Endothelial cell of umbilical vein (primary cell): Measurements from ENCODE around the gene GPR160. TPM values are rescaled to one million over a fixed set of nuclear protein-coding genes. Genes with fewer than 3 reads are reported as not detected.
A peak's percentile ranks its signal among the peaks of the same experiment; 100 is the strongest.

Experiments used
- BruUV-seq: library from RNA; stranded (reverse); fragments of 400-500 nt; replicated peaks from 2 replicates; lab custom pipeline; 2021; lab: Mats Ljungman, UMichigan
- CTCF ChIA-PET: fragments of 300-600, 350-600 bp; sonication (Branson Sonifier 250); formaldehyde crosslinking; loops from one replicate; lab custom pipeline; 2021; ENCODE audit warnings: antibody characterized with exemption, inconsistent platforms; lab: Charles Lee
- POLR2A ChIA-PET: fragments of 300-600, 350-600 bp; sonication (Branson Sonifier 250); formaldehyde crosslinking; loops from one replicate; lab custom pipeline; 2021; ENCODE audit warnings: antibody characterized with exemption, inconsistent platforms; lab: Charles Lee
- DNase-seq: peaks from one replicate; pipeline ENCODE4 v3.0.0-alpha.2; 2011; ENCODE audit warnings: low read depth, low spot score
- FAIRE-seq: peaks from 2 replicates; lab custom pipeline; 2011; peaks lifted over from hg19 to GRCh38; lab: Jason Lieb, UNC
- H2AFZ ChIP-seq: 2 replicates; pipeline ENCODE4 v1.6.0; 2012; ENCODE audit warnings: low read depth, low read length, control low read depth, inconsistent platforms
- H3K27ac ChIP-seq: 2 replicates; pipeline ENCODE4 v1.5.1; 2011; ENCODE audit warnings: low read depth, mild to moderate bottlenecking, control low read depth, low read length, moderate library complexity; ENCODE audit not compliant: insufficient read depth
- H3K27me3 ChIP-seq, 2 experiments: 2 replicates each; pipeline versions ENCODE4 v1.6.0 to v1.6.1; 2011; ENCODE audit warnings: low read length in 2 of 2, mixed read lengths in 1 of 2; ENCODE audit not compliant: control insufficient read depth in 2 of 2, insufficient read depth in 2 of 2
- H3K36me3 ChIP-seq, 2 experiments: 2 replicates in 1 of 2; 3 replicates in 1 of 2; pipeline ENCODE4 v1.5.1; 2011; ENCODE audit warnings: low read length in 2 of 2, mild to moderate bottlenecking in 1 of 2, moderate library complexity in 1 of 2; ENCODE audit not compliant: control insufficient read depth in 2 of 2, insufficient read depth in 2 of 2; ENCODE audit errors: extremely low read depth in 1 of 2
- H3K4me1 ChIP-seq: 3 replicates; pipeline ENCODE4 v1.5.1; 2011; ENCODE audit warnings: mild to moderate bottlenecking, low read length; ENCODE audit not compliant: control insufficient read depth, insufficient read depth; ENCODE audit errors: extremely low read depth
- H3K4me2 ChIP-seq: 2 replicates; pipeline ENCODE4 v1.6.1; 2011; ENCODE audit warnings: low read length, control low read depth, mixed read lengths; ENCODE audit not compliant: insufficient read depth
- H3K4me3 ChIP-seq, 3 experiments: fragments of 200-600 bp in 1 of 3; sonication (generic), shearing (Covaris generic) in 1 of 3; replicated peaks in 1 of 3; 2 replicates each; pipeline ENCODE4 v1.5.1; 2011 to 2016; ENCODE audit warnings: control low read depth in 3 of 3, low read length in 3 of 3, mild to moderate bottlenecking in 2 of 3, inconsistent platforms in 1 of 3, low read depth in 1 of 3, moderate library complexity in 1 of 3; ENCODE audit not compliant: insufficient read depth in 1 of 3
- H3K79me2 ChIP-seq: 2 replicates; pipeline ENCODE4 v1.6.0; 2012; ENCODE audit warnings: low read length, inconsistent platforms; ENCODE audit not compliant: control insufficient read depth, insufficient read depth
- H3K9ac ChIP-seq: replicated peaks from 2 replicates; pipeline ENCODE3; 2011; ENCODE audit warnings: low read length, control low read depth; ENCODE audit not compliant: insufficient read depth; ENCODE audit errors: extremely low read depth
- H3K9me1 ChIP-seq: replicated peaks from 3 replicates; pipeline ENCODE4 v1.6.0; 2011; ENCODE audit warnings: mild to moderate bottlenecking, low read length; ENCODE audit not compliant: control insufficient read depth, insufficient read depth; ENCODE audit errors: extremely low read depth
- H3K9me3 ChIP-seq: replicated peaks from 2 replicates; pipeline ENCODE4 v1.5.1; 2012; ENCODE audit warnings: low read length, inconsistent platforms; ENCODE audit not compliant: control insufficient read depth, insufficient read depth
- H4K20me1 ChIP-seq: replicated peaks from 2 replicates; pipeline ENCODE3; 2011; ENCODE audit warnings: mild to moderate bottlenecking, low read length; ENCODE audit not compliant: control insufficient read depth, insufficient read depth; ENCODE audit errors: extremely low read depth
- EZH2 ChIP-seq: IDR thresholded peaks from 2 replicates; pipeline ENCODE4 v1.6.1; 2012; ENCODE audit warnings: borderline replicate concordance, low read depth, mild to moderate bottlenecking, moderate library complexity, low read length, inconsistent platforms; ENCODE audit not compliant: severe bottlenecking
- FOS ChIP-seq: IDR thresholded peaks from 2 replicates; pipeline ENCODE4 v1.6.1; 2011; ENCODE audit warnings: mild to moderate bottlenecking, low read length, moderate library complexity, borderline replicate concordance; ENCODE audit not compliant: insufficient read depth
- GATA2 ChIP-seq: IDR thresholded peaks from 2 replicates; pipeline ENCODE4 v1.7.0; 2011; ENCODE audit warnings: low read depth, mild to moderate bottlenecking, moderate library complexity, mixed read lengths, low read length; ENCODE audit not compliant: insufficient read length, insufficient read depth
- JUN ChIP-seq: IDR thresholded peaks from 2 replicates; pipeline ENCODE4 v1.6.1; 2011; ENCODE audit warnings: borderline replicate concordance, low read depth; ENCODE audit not compliant: insufficient read length, insufficient read depth
- MYC ChIP-seq: IDR thresholded peaks from one replicate; pipeline ENCODE4 v1.6.1; 2011; ENCODE audit warnings: mild to moderate bottlenecking, low read depth, low read length
- POLR2A ChIP-seq: IDR thresholded peaks from 2 replicates; pipeline ENCODE4 v1.6.1; 2012; ENCODE audit warnings: low read depth, mild to moderate bottlenecking, control low read depth, low read length
- POLR2AphosphoS5 ChIP-seq: IDR thresholded peaks from 2 replicates; pipeline ENCODE4 v1.6.1; 2012; ENCODE audit warnings: low read depth, mild to moderate bottlenecking, control low read depth, low read length, moderate library complexity; ENCODE audit not compliant: insufficient read depth
- dilution Hi-C: fragments of 300-500 bp; cut with MboI; formaldehyde crosslinking; loops from one replicate; pipeline ENCODE4 v1.15.0; 2019; ENCODE audit warnings: low sequenced_read_pairs; ENCODE audit not compliant: extremely low pct_ligation_motif_present
- intact Hi-C: fragments of 100-400 bp; cut with micrococcal nuclease; formaldehyde crosslinking; loops from one replicate; pipeline ENCODE4 v1.10.0; 2022
- polyA plus RNA-seq, 4 experiments: library from polyadenylated mRNA; depleted of rRNA in 3 of 4; stranded (reverse) in 3 of 4; unstranded in 1 of 4; fragments of >200 nt; gene quantifications; 2 replicates each; pipeline versions ENCODE4 v1.2.1 to v1.2.3, GENCODE V29; 2011 to 2012; ENCODE audit warnings: missing spikeins in 1 of 4
- total RNA-seq: library from RNA; stranded (reverse); gene quantifications from 2 replicates; pipeline ENCODE4 v1.2.3, GENCODE V29; 2021
- TF ChIP-seq, protein P1 (sequence below), 2 donors: IDR thresholded peaks; 1 replicate in 1 of 2; 2 replicates in 1 of 2; pipeline ENCODE4 v1.5.1; 2011; ENCODE audit warnings: low read length in 2 of 2, mild to moderate bottlenecking in 2 of 2, moderate library complexity in 2 of 2, control low read depth in 1 of 2, inconsistent platforms in 1 of 2, low read depth in 1 of 2; ENCODE audit not compliant: insufficient read depth in 1 of 2; ENCODE audit errors: extremely low read depth in 1 of 2
- TF ChIP-seq, protein P2 (sequence below): IDR thresholded peaks from 2 replicates; pipeline ENCODE4 v1.6.1; 2011; ENCODE audit not compliant: insufficient read depth, insufficient read length

GPR160 gene
- total and polyA plus RNA-seq, 2 donors (not counting 3 experiments of a cell fraction or from before 2014, with no cell fraction given), result 0.39 to 1.3 TPM

DNA sequence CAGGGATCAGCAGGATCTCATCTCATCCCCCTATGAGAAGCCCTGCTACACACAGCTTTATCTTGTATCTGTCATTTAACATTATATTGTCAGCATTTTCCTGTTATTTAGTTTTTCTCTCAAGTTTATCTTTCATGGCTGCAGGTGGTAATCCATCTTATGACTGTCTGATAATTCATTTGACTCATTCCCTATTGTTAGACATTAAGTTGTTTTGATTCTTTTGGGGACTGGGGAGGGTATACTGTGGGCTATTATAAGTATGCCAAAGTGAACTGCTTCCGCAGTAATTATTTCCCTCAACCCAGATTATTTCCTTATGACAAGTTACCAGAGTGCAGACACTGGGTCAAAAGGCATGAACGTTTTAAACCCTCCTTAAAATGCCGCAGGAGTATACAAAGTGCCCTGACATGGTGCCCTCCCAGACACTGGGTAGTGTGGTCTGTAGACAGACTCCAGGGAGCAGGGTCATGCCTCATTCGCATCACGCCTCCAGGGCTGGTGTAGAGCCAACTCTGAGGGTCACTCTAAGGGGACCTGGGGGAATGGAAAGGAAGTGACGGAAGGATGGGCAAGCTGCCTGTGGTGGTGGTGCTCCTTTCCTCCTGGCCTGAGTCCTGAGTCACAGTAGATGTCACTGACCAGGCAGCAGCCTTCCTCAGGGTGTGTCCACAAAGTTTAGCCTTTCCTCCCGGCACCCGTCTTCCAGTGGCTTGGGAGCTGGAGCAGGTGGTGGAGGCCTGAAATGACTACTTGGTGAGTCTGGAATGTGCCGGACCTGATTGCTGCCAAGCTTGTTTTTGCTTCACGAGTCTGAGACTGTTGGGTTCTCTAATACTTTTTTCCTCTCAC, 11.6 kb downstream of the GPR160 start:
- Histone ChIP-seq H3K9me3 (no peaks in the 10 kb centered on the region), H2AFZ (no peak overlapping the region), H3K4me3 (no peak overlapping the region), H3K4me1 (peaks cover 5% of the 10 kb centered on the region), H3K27ac (no peak overlapping the region), H3K9me1 (no peaks in the 10 kb centered on the region), H3K4me2 (no peak overlapping the region), H4K20me1 (no peaks in the 10 kb centered on the region), H3K27me3 (no peaks in the 10 kb centered on the region), H3K9ac (no peak overlapping the region), H3K36me3 (no peaks in the 10 kb centered on the region), H3K79me2 (no peaks in the 10 kb centered on the region)
- intact Hi-C loops, result no loop called here
- BruUV-seq, result no TSS peak
- CTCF ChIA-PET, result interaction anchor here (0.5 kb wide), 1 partner anchor 38 kb away, joined by 3 read pairs; no protein-coding TSS in a partner anchor
- TF ChIP-seq, protein P1, sequence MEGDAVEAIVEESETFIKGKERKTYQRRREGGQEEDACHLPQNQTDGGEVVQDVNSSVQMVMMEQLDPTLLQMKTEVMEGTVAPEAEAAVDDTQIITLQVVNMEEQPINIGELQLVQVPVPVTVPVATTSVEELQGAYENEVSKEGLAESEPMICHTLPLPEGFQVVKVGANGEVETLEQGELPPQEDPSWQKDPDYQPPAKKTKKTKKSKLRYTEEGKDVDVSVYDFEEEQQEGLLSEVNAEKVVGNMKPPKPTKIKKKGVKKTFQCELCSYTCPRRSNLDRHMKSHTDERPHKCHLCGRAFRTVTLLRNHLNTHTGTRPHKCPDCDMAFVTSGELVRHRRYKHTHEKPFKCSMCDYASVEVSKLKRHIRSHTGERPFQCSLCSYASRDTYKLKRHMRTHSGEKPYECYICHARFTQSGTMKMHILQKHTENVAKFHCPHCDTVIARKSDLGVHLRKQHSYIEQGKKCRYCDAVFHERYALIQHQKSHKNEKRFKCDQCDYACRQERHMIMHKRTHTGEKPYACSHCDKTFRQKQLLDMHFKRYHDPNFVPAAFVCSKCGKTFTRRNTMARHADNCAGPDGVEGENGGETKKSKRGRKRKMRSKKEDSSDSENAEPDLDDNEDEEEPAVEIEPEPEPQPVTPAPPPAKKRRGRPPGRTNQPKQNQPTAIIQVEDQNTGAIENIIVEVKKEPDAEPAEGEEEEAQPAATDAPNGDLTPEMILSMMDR (IDR thresholded peaks at IDR 0.05; ENCODE audit: extremely low read depth in 1 of 2, insufficient read depth in 1 of 2, low read depth in 1 of 2, low read length in 2 of 2), result no peak
- TF ChIP-seq POLR2AphosphoS5 (no peak), MYC (no peak), EZH2 (no peak), JUN (no peak), GATA2 (no peak), POLR2A (no peak), FOS (no peak)
- TF ChIP-seq, protein P2, sequence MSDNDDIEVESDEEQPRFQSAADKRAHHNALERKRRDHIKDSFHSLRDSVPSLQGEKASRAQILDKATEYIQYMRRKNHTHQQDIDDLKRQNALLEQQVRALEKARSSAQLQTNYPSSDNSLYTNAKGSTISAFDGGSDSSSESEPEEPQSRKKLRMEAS, result no peak
- DNase-seq, result peak; percentile 30
- POLR2A ChIA-PET, result no interaction called here
- FAIRE-seq, result no peak
- dilution Hi-C loops, result no loop called here
